ENCODE results near the gene PDZD4.

The PDZD4 gene

GRCh38 chrX:153769865-153770600 is 60.3 kb downstream of the PDZD4 start:
- no peak for DNase-seq

GRCh38 chrX:153769158-153769864 is 61.0 kb downstream of the PDZD4 start:
- DNase-seq = no peak

DNA sequence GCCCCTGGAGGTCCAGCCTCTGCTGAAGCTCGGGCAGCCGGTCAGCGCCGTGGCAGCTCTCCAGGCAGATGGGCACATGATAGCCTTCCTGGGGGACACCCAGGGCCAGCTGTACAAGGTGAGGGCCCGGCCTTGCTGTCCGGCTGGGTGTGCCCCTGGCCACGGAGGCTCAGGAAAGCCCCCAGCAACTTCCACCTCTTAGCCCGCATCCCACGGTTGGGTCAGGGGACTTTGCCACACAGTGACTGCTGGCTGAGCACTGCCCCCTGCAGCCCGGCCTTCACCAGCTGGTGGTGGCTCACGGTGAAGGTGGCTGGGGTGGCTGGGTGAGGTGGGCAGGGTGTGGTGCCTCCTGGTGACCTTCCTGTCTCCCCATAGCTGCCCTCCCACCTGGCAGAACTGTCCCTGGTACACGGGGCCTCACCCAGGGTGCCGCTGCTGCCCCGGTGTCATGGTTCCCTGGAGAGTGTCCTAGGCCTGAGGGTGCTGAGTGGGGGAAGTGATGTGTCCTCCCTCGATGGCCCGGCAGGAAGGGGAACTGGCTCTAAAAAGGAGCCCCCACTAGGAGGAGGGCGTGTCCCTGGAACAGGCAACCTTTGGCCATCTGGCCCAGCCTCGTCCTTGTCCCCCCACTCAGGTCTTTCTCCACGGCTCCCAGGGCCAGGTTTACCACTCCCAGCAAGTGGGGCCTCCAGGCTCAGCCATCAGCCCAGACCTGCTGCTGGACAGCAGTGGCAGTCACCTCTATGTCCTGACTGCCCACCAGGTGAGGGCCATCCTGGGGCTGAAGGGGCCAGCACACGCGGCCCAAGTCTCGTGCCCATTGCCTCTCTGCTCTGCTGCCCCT is 61.8 kb downstream of the PDZD4 start:
- DNase-seq = no peak

DNA sequence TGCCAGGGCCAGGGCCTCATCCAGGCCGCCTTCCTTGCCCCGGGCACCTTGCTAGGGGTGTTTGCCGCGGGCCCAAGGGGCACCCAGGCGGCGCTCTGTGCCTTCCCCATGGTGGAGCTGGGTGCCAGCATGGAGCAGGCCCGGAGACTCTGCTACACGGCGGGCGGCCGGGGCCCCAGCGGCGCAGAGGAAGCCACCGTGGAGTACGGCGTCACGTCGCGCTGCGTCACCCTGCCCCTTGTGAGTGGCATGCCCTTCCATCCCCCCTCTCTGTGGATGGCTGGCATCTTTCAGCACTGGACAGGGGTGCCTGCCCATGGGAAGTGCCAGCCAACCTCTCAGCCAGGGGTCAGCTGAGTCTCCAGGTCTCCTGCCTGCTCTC is 62.7 kb downstream of the PDZD4 start:
- no peak for DNase-seq

DNA sequence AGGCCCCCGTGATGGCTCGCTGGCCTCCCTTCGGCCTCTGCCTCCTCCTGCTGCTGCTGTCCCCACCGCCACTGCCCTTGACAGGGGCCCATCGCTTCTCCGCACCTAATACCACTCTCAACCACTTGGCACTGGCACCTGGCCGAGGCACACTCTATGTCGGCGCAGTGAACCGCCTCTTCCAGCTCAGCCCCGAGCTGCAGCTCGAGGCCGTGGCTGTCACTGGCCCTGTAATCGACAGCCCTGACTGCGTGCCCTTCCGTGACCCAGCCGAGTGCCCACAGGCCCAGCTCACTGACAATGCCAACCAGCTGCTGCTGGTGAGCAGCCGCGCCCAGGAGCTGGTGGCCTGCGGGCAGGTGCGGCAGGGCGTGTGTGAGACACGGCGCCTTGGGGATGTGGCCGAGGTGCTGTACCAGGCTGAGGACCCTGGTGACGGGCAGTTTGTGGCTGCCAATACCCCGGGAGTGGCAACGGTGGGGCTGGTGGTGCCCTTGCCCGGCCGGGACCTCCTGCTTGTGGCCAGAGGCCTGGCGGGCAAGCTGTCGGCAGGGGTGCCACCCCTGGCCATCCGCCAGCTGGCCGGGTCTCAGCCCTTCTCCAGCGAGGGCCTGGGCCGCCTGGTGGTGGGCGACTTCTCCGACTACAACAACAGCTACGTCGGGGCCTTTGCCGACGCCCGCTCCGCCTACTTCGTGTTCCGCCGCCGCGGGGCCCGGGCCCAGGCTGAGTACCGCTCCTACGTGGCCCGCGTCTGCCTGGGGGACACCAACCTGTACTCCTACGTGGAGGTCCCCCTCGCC is 63.3 kb downstream of the PDZD4 start:
- DNase-seq = no peak

DNA sequence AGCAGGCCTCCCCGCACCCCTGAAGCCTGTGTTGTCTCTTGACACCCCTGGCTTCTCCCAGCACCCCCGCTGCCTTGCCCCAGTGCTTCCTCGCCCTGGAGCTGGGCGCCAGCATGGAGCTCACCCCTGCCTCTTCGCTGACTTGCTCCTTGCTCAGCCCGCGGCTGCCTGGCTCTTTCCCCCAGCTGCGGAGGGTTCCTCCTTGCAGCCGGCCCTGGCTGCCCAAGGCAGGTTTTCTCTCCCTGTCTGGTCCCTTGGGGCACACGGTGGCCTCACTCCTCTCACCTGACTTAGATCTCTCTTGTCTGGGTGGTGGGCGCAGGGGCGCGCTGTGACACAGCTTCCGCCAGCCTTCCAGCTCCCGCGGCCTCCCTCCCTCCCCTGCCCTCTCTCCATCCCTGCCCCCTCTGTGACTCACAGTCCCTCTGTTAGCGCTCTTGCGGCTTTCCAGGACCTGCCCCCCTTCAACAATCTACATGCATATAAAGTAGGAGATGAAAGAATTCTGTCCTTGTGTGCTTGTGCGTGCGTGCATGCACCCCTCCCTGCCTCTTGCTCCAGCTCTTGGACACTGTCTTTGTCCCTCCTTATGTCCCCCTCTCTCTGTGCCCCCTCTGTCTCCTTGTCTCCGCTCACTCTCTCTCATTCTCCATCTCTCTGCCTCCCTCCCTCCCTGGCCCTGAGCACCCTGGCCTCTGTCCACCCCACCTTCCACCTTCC is 64.1 kb downstream of the PDZD4 start:
- DNase-seq = no peak

DNA sequence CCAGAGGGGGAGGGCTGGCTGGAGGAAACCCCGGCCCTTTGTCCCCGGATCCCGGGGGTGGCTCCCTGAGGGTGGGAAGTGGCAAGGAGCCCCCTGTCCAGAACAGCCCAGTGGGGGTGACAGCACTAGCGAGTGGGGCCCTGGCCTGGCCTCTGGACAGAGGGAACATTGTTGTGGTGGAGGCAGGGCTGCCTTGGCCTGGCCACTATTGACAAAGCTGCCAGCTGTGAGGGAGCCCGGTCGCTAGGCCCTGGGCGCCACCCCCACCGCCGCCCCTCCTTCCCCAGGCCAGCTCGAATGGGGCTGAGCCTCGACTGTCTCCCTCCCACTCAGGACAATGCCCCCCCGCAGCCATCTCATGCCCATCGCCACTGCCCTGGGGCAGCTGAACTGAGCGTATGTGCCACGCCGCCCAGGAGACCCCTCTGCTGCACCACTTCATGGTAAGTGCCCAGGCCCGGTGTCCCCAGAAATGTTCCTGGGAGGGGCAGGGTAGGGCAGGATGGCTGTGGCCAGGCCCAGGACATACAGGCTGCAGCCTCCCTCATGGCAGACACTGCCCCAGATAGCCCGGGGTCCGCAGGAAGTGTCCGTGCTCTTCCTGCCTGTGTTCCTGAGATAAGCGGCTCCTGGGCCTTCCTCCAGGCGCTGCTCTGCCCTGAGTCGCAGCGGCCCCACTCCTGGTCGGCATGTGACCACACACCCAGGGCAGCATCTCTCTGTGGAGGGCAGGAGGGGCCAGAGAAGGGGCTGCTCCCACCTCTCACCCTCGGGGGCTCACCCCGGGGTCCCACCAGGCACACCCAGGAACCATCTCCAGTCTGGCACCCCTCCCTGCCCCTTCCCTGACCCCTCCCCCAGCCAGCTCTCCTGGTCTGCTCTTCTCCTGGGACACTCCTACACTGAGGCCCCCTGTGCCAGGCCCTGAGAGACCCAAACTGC is 64.9 kb downstream of the PDZD4 start:
- DNase-seq = no peak

- DNase-seq = no peak
These were observed 65.6 kb downstream of the PDZD4 start for GRCh38 chrX:153764786-153765137.

DNA sequence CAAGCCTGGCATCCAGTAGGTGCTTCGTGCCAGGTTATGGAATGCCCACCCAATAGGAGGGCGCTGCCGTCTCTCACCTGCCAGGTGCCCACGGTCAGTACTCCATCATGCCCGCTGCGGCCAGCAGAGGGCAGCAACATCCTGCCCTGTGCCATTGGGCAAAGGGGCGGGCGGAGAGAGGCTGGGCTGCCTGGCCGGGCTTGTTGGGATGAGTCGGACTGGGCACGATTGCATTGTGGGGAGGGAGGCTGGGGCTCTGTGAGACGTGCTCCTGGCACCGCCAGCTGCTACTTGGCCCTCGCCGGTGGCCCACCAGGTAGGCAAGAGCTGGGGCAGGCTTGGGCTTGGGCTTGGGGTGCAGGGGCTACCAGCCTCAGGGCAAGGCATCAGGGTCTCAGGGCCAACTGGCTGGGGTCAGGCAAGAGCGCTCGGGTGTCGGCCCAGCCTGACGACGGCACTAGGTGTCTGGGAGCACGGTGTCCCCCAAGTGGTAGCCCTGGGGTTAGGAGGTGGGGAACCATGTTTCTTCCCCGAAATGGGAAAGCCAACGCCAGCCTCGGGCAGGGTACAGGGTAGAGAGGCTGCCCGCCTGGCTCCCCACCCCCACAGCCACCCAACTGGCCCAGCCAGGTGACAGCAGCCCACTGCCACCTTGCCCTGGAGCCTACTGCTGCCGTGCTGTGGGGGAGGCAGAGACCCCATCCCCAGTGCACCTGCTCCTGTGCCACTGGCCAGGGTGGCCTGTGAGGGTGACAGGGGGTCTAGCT is 66.2 kb downstream of the PDZD4 start, which contains the start of gene PLXNB3:
PLXNB3 (plus strand) TSS at position 261 of the 767 bp plus-strand sequence. CDS start 1,287 bp downstream, outside the sequence.
- DNase-seq = peak; percentile 66

DNA sequence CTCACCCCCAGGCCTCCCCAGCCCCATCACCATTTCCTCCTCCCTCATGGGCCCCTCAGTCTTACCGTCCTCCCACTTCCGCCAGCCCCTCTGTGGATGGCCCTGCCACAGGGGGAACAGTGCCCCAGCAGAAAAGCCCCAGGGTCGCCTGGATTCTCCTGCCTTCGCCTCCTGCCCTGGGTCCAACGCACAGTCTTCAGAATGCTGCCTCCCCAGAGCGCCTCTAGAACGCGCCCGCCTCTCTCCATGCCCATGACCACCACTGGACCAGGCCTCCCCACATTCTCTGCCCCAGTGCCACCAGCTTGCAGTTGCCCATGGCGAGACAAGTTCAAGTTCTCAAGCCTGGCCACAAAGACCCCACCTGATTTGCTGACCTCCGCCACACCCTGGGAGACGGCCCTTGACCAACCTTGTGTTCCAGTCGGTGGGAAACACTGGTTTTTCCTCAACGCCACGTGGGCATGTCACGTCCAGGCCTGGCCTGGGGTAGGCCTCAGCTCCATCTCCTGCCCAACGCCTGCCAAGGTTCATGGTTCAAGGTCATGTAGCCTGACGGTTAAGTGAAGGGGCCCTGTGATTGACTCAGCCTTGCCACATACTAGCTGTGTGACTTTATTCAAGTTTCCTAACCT is 66.9 kb downstream of the PDZD4 start:
- DNase-seq = no peak

GRCh38 chrX:153762626-153763173 is 67.6 kb downstream of the PDZD4 start:
- DNase-seq = no peak

- DNase-seq = no peak
These were observed 68.5 kb downstream of the PDZD4 start for GRCh38 chrX:153761863-153762262.

DNA sequence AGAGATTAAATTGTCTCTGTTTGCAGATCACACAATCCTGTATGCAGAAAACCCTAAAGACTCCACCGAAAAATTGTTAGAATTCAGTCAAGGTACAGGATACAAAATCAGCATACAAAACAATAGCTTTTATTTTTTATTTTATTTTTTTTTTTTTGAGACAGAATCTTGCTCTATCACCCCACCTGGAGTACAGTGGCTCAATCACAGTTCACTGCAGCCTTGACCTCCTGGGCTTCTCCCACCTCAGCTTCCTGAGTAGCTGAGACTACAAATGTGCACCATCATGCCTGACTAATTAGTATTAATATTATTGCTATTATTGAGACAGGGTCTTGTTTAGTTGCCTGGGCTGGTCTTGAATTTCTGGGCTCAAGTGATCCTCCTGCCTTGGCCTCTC is 75.2 kb downstream of the PDZD4 start:
- DNase-seq = no peak

All from NCI-H2029 (cell line).